HepG2 (cell line): ENCODE measurements around the gene MME. TPM values are rescaled to one million over a fixed set of nuclear protein-coding genes. Genes with fewer than 3 reads are reported as not detected.

Source experiments
- ATAC-seq: fragments of 200-7000 bp; cut with Tn5 transposase; 3 replicates; pipeline ENCODE4 v1.9.1; 2020; ENCODE audit warnings: mild to moderate bottlenecking, moderate library complexity
- BruUV-seq: library from RNA; stranded (reverse); fragments of 400-500 nt; replicated peaks from 2 replicates; lab custom pipeline; 2021; lab: Mats Ljungman, UMichigan
- CTCF ChIA-PET: fragments of 300-600 bp; formaldehyde crosslinking; extraction: SDS; loops from one replicate; lab custom pipeline; 2021; ENCODE audit warnings: low total read pairs, inconsistent platforms, low intra/inter-chr PET ratio; lab: Yijun Ruan, JAX
- POLR2A ChIA-PET: fragments of 350-600 bp; sonication (Branson Sonifier 250); formaldehyde crosslinking; loops from one replicate; lab custom pipeline; 2020; ENCODE audit warnings: antibody characterized with exemption, inconsistent platforms; lab: Yijun Ruan, JAX
- DNase-seq: peaks from one replicate; pipeline ENCODE4 v3.0.0-alpha.2; 2015; ENCODE audit warnings: low spot score
- FAIRE-seq: peaks from 3 replicates; lab custom pipeline; 2011; peaks lifted over from hg19 to GRCh38; lab: Jason Lieb, UNC
- H2AFZ ChIP-seq: one replicate; pipeline ENCODE4 v1.6.1; 2011; ENCODE audit warnings: low read length, inconsistent platforms
- H3K27ac ChIP-seq: fragments of 300-600 bp; 3 replicates; pipeline ENCODE4 v1.8.0; 2011; ENCODE audit warnings: mixed run types, mild to moderate bottlenecking, mixed read lengths, low read length, inconsistent platforms; ENCODE audit not compliant: insufficient read depth; ENCODE audit errors: extremely low read length
- H3K27me3 ChIP-seq, 2 experiments: fragments of 200-600 bp in 1 of 2; 2 replicates in 1 of 2; 3 replicates in 1 of 2; pipeline versions ENCODE4 v1.6.0 to v1.8.0; 2011; ENCODE audit warnings: low read length in 2 of 2, mild to moderate bottlenecking in 2 of 2, moderate library complexity in 2 of 2, inconsistent platforms in 1 of 2; ENCODE audit not compliant: insufficient read depth in 2 of 2, control insufficient read depth in 1 of 2
- H3K36me3 ChIP-seq, 2 experiments: fragments of 200-600 bp in 1 of 2; replicated peaks in 1 of 2; 2 replicates in 1 of 2; 3 replicates in 1 of 2; pipeline versions ENCODE4 v1.5.1 to v1.8.0; 2011; ENCODE audit warnings: low read length in 2 of 2, inconsistent platforms in 1 of 2; ENCODE audit not compliant: insufficient read depth in 2 of 2, control insufficient read depth in 1 of 2
- H3K4me1 ChIP-seq: 2 replicates; pipeline ENCODE4 v1.5.1; 2012; ENCODE audit warnings: low read length, inconsistent platforms; ENCODE audit not compliant: insufficient read depth
- H3K4me2 ChIP-seq: 2 replicates; pipeline ENCODE4 v1.6.0; 2011; ENCODE audit warnings: low read depth, low read length, inconsistent platforms
- H3K4me3 ChIP-seq, 3 experiments: fragments of 200-600 bp in 1 of 3; sonication (generic), shearing (Covaris generic) in 1 of 3; replicated peaks in 1 of 3; 2 replicates each; pipeline ENCODE4 v1.5.1; 2011 to 2016; ENCODE audit warnings: low read length in 3 of 3, inconsistent platforms in 2 of 3, low read depth in 2 of 3, mild to moderate bottlenecking in 2 of 3, control low read depth in 1 of 3, mixed read lengths in 1 of 3; ENCODE audit not compliant: insufficient read depth in 1 of 3
- H3K79me2 ChIP-seq: one replicate; pipeline ENCODE4 v1.6.1; 2011; ENCODE audit warnings: low read length, inconsistent platforms; ENCODE audit not compliant: insufficient read depth
- H3K9ac ChIP-seq: 2 replicates; pipeline ENCODE4 v1.6.0; 2011; ENCODE audit warnings: mild to moderate bottlenecking, low read depth, low read length, inconsistent platforms; ENCODE audit not compliant: insufficient read depth
- H3K9me3 ChIP-seq: 2 replicates; pipeline ENCODE4 v1.5.1; 2012; ENCODE audit warnings: mild to moderate bottlenecking, low read length
- H4K20me1 ChIP-seq: 2 replicates; pipeline ENCODE4 v1.6.0; 2011; ENCODE audit warnings: inconsistent platforms, mild to moderate bottlenecking, low read length, moderate library complexity; ENCODE audit not compliant: insufficient read depth
- DR1 ChIP-seq: sonication (generic); formaldehyde crosslinking; IDR thresholded peaks from 2 replicates; pipeline ENCODE4 v1.8.0; 2021; ENCODE audit warnings: mild to moderate bottlenecking, missing genetic modification reagents, inconsistent platforms
- KAT7 ChIP-seq: IDR thresholded peaks from 2 replicates; pipeline ENCODE4 v1.6.1; 2018; ENCODE audit warnings: borderline replicate concordance, missing compliant biosample characterization
- MATR3 ChIP-seq: sonication (generic); formaldehyde crosslinking; IDR thresholded peaks from 2 replicates; pipeline ENCODE4 v1.4.0; 2020; ENCODE audit warnings: missing genetic modification reagents
- MAZ ChIP-seq, 2 experiments: sonication (generic) in 1 of 2; formaldehyde crosslinking in 1 of 2; IDR thresholded peaks; 2 replicates each; pipeline versions ENCODE4 v1.5.0 to v1.6.1; 2012 to 2020; ENCODE audit warnings: low read depth in 2 of 2, mild to moderate bottlenecking in 2 of 2, borderline replicate concordance in 1 of 2, improper control_type of control experiment in 1 of 2, low read length in 1 of 2, missing genetic modification reagents in 1 of 2, moderate library complexity in 1 of 2
- MLX ChIP-seq: IDR thresholded peaks from 2 replicates; pipeline ENCODE4 v1.6.1; 2016
- NFYC ChIP-seq: IDR thresholded peaks from 2 replicates; pipeline ENCODE4 v1.6.1; 2016; ENCODE audit warnings: missing genetic modification reagents, missing compliant biosample characterization
- PLSCR1 ChIP-seq: sonication (generic); formaldehyde crosslinking; IDR thresholded peaks from 2 replicates; pipeline ENCODE4 v1.5.0; 2020; ENCODE audit warnings: missing genetic modification reagents, mild to moderate bottlenecking, borderline replicate concordance
- ZNF280B ChIP-seq: sonication (generic); formaldehyde crosslinking; IDR thresholded peaks from 2 replicates; pipeline ENCODE4 v1.5.0; 2020; ENCODE audit warnings: missing genetic modification reagents, mild to moderate bottlenecking, borderline replicate concordance
- ZNF513 ChIP-seq: sonication (generic); formaldehyde crosslinking; conservative IDR thresholded peaks from 2 replicates; pipeline ENCODE4 v1.5.0; 2020; ENCODE audit warnings: missing genetic modification reagents
- ZSCAN22 ChIP-seq: sonication (generic); formaldehyde crosslinking; IDR thresholded peaks from 2 replicates; pipeline ENCODE4 v1.4.0; 2020; ENCODE audit warnings: mild to moderate bottlenecking, missing genetic modification reagents
- WGBS: methylation state at CpG from one replicate; pipeline ENCODE4 v1.1.6; 2017; ENCODE audit warnings: low lambda C conversion rate; 5-methylcytosine and 5-hydroxymethylcytosine counted together
- in situ Hi-C: cut with HindIII; loops from 2 replicates; pipeline ENCODE4 v1.10.0; 2017; ENCODE audit warnings: low pct_unique_long_range_greater_than_20kb; ENCODE audit not compliant: extremely low pct_ligation_motif_present
- intact Hi-C: fragments of 100-400 bp; cut with micrococcal nuclease; formaldehyde crosslinking; loops from one replicate; pipeline ENCODE4 v1.10.0; 2022; ENCODE audit not compliant: unreplicated experiment
- polyA plus RNA-seq, 8 experiments: library from polyadenylated mRNA; depleted of rRNA in 3 of 8; stranded (reverse) in 7 of 8; unstranded in 1 of 8; fragments of >200 nt; fragmentation: Illumina TruSeq in 4 of 8; extraction: Trizol in 4 of 8; gene quantifications; 2 replicates each; pipeline versions ENCODE4 v1.2.1 to v1.2.3, GENCODE V29; 2011 to 2016; ENCODE audit warnings: low read depth in 4 of 8, missing spikeins in 1 of 8, mixed read lengths in 1 of 8; ENCODE audit not compliant: insufficient read depth in 1 of 8
- total RNA-seq, 5 experiments: library from RNA; depleted of rRNA; stranded (reverse); fragments of >200 nt; fragmentation: Illumina TruSeq; extraction: Trizol; gene quantifications; 2 replicates each; pipeline ENCODE4 v1.2.3, GENCODE V29; 2016; ENCODE audit warnings: low read depth in 1 of 5
- TF ChIP-seq, protein P1 (sequence below): sonication (generic); formaldehyde crosslinking; IDR thresholded peaks from 2 replicates; pipeline ENCODE4 v1.9.0; 2021; ENCODE audit warnings: missing genetic modification reagents, borderline replicate concordance
- TF ChIP-seq, protein P2 (sequence below): sonication (generic); formaldehyde crosslinking; IDR thresholded peaks from 2 replicates; pipeline ENCODE4 v1.4.0; 2020; ENCODE audit warnings: missing genetic modification reagents, mild to moderate bottlenecking, borderline replicate concordance

The MME gene
- total and polyA plus RNA-seq, 2 of the 13 experiments (the other 11 are each of a cell fraction or from before 2014, with no cell fraction given): not detected

GRCh38 chr3:155111971-155112370 lies 31.9 kb downstream of the MME start:
- H4K20me1 ChIP-seq: no peaks in the 10 kb centered on the region
- intact Hi-C loops (no loop called here), in situ Hi-C loops (no loop called here)
- ChIA-PET CTCF (no interaction called here), POLR2A (no interaction called here)
- FAIRE-seq: no peak
- no peak overlapping the region for H3K27ac ChIP-seq
- no peak overlapping the region for H2AFZ ChIP-seq
- 13% methylated on average over 4 of the region's 4 CpGs for WGBS
- H3K4me1 ChIP-seq: no peaks in the 10 kb centered on the region
- no peaks in the 10 kb centered on the region for H3K9me3 ChIP-seq
- no peaks in the 10 kb centered on the region for H3K36me3 ChIP-seq
- DNase-seq: no peak
- TF ChIP-seq MATR3 (CRISPR knock-in tag) (no peak), ZSCAN22 (CRISPR knock-in tag) (no peak), KAT7 (CRISPR knock-in tag) (no peak), PLSCR1 (CRISPR knock-in tag) (no peak), ZNF513 (CRISPR knock-in tag) (no peak), MLX (CRISPR knock-in tag) (no peak), MAZ (IDR thresholded peaks at IDR 0.05; ENCODE audit: borderline replicate concordance, low read depth, low read length) (no peak), MAZ (CRISPR knock-in tag; IDR thresholded peaks at IDR 0.05; ENCODE audit: low read depth) (no peak), ZNF280B (CRISPR knock-in tag) (no peak), NFYC (no peak), DR1 (CRISPR knock-in tag) (no peak)
- TF ChIP-seq, protein P1, sequence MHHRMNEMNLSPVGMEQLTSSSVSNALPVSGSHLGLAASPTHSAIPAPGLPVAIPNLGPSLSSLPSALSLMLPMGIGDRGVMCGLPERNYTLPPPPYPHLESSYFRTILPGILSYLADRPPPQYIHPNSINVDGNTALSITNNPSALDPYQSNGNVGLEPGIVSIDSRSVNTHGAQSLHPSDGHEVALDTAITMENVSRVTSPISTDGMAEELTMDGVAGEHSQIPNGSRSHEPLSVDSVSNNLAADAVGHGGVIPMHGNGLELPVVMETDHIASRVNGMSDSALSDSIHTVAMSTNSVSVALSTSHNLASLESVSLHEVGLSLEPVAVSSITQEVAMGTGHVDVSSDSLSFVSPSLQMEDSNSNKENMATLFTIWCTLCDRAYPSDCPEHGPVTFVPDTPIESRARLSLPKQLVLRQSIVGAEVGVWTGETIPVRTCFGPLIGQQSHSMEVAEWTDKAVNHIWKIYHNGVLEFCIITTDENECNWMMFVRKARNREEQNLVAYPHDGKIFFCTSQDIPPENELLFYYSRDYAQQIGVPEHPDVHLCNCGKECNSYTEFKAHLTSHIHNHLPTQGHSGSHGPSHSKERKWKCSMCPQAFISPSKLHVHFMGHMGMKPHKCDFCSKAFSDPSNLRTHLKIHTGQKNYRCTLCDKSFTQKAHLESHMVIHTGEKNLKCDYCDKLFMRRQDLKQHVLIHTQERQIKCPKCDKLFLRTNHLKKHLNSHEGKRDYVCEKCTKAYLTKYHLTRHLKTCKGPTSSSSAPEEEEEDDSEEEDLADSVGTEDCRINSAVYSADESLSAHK: no peak
- TF ChIP-seq, protein P2, sequence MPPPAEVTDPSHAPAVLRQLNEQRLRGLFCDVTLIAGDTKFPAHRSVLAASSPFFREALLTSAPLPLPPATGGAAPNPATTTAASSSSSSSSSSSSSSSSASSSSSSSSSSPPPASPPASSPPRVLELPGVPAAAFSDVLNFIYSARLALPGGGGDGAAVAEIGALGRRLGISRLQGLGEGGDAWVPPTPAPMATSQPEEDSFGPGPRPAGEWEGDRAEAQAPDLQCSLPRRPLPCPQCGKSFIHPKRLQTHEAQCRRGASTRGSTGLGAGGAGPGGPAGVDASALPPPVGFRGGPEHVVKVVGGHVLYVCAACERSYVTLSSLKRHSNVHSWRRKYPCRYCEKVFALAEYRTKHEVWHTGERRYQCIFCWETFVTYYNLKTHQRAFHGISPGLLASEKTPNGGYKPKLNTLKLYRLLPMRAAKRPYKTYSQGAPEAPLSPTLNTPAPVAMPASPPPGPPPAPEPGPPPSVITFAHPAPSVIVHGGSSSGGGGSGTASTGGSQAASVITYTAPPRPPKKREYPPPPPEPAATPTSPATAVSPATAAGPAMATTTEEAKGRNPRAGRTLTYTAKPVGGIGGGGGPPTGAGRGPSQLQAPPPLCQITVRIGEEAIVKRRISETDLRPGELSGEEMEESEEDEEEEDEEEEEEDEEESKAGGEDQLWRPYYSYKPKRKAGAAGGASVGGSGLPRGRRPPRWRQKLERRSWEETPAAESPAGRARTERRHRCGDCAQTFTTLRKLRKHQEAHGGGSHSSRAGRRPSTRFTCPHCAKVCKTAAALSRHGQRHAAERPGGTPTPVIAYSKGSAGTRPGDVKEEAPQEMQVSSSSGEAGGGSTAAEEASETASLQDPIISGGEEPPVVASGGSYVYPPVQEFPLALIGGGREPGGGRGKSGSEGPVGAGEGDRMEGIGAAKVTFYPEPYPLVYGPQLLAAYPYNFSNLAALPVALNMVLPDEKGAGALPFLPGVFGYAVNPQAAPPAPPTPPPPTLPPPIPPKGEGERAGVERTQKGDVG: no peak
- BruUV-seq: no TSS peak
- ATAC-seq: no peak
- H3K27me3 ChIP-seq: no peaks in the 10 kb centered on the region
- H3K4me3 ChIP-seq: no peak overlapping the region
- H3K9ac ChIP-seq: no peak overlapping the region
- no peaks in the 10 kb centered on the region for H3K79me2 ChIP-seq
- H3K4me2 ChIP-seq: no peak overlapping the region
